HG02588 (cell line): ENCODE measurements around the gene CDCA5.
A peak's percentile ranks its signal among the peaks of the same experiment; 100 is the strongest.
"Not testable (repeated sequence)": the region's sequence is repeated elsewhere in the genome, so short reads cannot be mapped to it uniquely, and the experiment has no call there.

ENCODE experiments used
- ATAC-seq: cut with Tn5 transposase; IDR thresholded peaks from one replicate; pipeline ENCODE4 v1.9.1; 2021; ENCODE audit warnings: mild to moderate bottlenecking, moderate library complexity; ENCODE audit not compliant: unreplicated experiment

The CDCA5 gene

GRCh38 chr11:65119670-65119995 is 35.8 kb upstream of the CDCA5 start:
- no peak for ATAC-seq

GRCh38 chr11:65118891-65119669 is 35.2 kb upstream of the CDCA5 start:
- ATAC-seq = not testable (repeated sequence)

GRCh38 chr11:65118097-65118837 is 34.4 kb upstream of the CDCA5 start:
- ATAC-seq = no peak

- peak; percentile 52 for ATAC-seq
Measured at GRCh38 chr11:65117206-65118096, 33.6 kb upstream of the CDCA5 start, which contains the start of gene ZNHIT2. Gene ZNHIT2, minus strand, starts transcription at chr11:65117701. Its CDS starts 48 bp downstream, at chr11:65117653.

GRCh38 chr11:65116370-65117205 is 32.7 kb upstream of the CDCA5 start:
- ATAC-seq = peak; percentile 5

GRCh38 chr11:65115361-65116082 is 31.7 kb upstream of the CDCA5 start:
- no peak for ATAC-seq

- ATAC-seq = no peak
Measured at GRCh38 chr11:65114538-65115171, 30.8 kb upstream of the CDCA5 start.

GRCh38 chr11:65113839-65114238 is 30.0 kb upstream of the CDCA5 start:
- ATAC-seq = no peak

GRCh38 chr11:65113361-65113756 is 29.5 kb upstream of the CDCA5 start:
- ATAC-seq = no peak

GRCh38 chr11:65112546-65113360 is 28.9 kb upstream of the CDCA5 start:
- no peak for ATAC-seq

- peak; percentile 50 for ATAC-seq
Measured at GRCh38 chr11:65111744-65112545, 28.1 kb upstream of the CDCA5 start, which contains the start of gene TM7SF2. Gene TM7SF2, plus strand, starts transcription at chr11:65111872. Its CDS starts 144 bp downstream, at chr11:65112016.

- no peak for ATAC-seq
Measured at GRCh38 chr11:65111159-65111743, 27.4 kb upstream of the CDCA5 start.

GRCh38 chr11:65110354-65110861 is 26.6 kb upstream of the CDCA5 start:
- ATAC-seq = no peak

- ATAC-seq = no peak
Measured at GRCh38 chr11:65109231-65110198, 25.7 kb upstream of the CDCA5 start.

GRCh38 chr11:65108469-65109123 is 24.8 kb upstream of the CDCA5 start:
- no peak for ATAC-seq
